ENCODE measurements around the gene RBBP5.

RBBP5 gene

DNA sequence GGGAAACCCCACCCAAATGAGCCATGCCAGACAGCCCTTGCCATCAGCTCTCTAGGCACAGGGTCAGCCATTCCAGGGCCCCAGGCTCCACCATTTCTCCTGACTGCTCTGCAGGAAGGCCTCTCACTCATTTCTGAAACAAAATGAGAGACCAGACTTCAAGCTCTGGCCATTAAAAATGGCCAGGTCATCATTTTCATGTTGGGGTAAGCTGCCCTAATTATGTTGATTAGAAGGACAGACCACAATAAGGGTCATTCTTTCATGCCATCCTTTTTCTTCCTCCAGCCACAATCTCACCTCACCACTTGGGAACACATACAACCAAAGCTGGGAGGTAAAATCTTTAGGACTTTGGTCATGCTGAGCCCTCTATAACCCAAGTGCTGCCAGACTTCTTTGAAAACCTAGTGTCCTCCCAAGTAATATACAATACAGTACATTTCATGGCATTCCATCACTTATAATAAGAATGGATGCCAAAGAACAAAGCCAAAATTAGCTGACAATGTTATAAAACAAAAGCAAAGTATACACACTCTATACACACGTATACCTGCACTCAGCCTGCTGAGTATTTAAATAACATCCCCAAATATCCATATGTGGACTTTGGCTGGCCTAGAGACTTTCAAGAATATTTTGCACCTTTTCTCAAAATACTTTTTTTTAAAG lies 22.4 kb upstream of the RBBP5 start:
- no peak overlapping the region for H3K27ac ChIP-seq
- TF ChIP-seq, protein P1, sequence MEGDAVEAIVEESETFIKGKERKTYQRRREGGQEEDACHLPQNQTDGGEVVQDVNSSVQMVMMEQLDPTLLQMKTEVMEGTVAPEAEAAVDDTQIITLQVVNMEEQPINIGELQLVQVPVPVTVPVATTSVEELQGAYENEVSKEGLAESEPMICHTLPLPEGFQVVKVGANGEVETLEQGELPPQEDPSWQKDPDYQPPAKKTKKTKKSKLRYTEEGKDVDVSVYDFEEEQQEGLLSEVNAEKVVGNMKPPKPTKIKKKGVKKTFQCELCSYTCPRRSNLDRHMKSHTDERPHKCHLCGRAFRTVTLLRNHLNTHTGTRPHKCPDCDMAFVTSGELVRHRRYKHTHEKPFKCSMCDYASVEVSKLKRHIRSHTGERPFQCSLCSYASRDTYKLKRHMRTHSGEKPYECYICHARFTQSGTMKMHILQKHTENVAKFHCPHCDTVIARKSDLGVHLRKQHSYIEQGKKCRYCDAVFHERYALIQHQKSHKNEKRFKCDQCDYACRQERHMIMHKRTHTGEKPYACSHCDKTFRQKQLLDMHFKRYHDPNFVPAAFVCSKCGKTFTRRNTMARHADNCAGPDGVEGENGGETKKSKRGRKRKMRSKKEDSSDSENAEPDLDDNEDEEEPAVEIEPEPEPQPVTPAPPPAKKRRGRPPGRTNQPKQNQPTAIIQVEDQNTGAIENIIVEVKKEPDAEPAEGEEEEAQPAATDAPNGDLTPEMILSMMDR (conservative IDR thresholded peaks at IDR 0.05; ENCODE audit: low read depth, low read length), result no peak
- peaks cover 12% of the 10 kb centered on the region for H3K4me1 ChIP-seq (ENCODE audit: low read depth, poor library complexity, severe bottlenecking)
- H3K4me2 ChIP-seq, result no peak overlapping the region
- no peaks in the 10 kb centered on the region for H3K36me3 ChIP-seq (ENCODE audit: insufficient read depth)
- no peaks in the 10 kb centered on the region for H3K27me3 ChIP-seq (ENCODE audit: insufficient read depth, low read depth)
- H4K20me1 ChIP-seq (ENCODE audit: insufficient read depth), result no peaks in the 10 kb centered on the region
- H3K4me3 ChIP-seq (IDR thresholded peaks at IDR 0.05; ENCODE audit: insufficient read depth, low read depth, low read length), result no peak overlapping the region
- no peak overlapping the region for H3K9ac ChIP-seq
- no peak overlapping the region for H2AFZ ChIP-seq (ENCODE audit: low read depth)
- H3K79me2 ChIP-seq (ENCODE audit: insufficient read depth, low read depth), result no peaks in the 10 kb centered on the region

DNA sequence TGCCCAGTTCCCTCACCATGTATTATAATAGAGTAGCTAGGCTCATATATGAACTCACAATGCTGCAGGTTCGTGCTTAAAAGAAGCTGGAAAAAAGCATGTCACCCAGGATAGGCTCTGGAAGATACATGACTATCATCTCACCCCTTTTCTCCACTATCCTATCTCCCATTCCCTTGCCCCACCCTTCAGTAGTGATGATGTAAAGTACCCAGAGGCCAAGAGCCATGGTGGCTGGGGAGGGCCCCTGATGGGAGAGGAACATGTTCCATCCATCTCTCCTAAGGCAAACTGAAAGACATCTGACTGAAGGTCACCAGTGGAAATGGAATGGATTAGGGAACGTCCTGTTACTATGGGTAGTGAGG lies 20.3 kb upstream of the RBBP5 start:
- TF ChIP-seq, protein P1 (conservative IDR thresholded peaks at IDR 0.05; ENCODE audit: low read depth, low read length), result no peak

DNA sequence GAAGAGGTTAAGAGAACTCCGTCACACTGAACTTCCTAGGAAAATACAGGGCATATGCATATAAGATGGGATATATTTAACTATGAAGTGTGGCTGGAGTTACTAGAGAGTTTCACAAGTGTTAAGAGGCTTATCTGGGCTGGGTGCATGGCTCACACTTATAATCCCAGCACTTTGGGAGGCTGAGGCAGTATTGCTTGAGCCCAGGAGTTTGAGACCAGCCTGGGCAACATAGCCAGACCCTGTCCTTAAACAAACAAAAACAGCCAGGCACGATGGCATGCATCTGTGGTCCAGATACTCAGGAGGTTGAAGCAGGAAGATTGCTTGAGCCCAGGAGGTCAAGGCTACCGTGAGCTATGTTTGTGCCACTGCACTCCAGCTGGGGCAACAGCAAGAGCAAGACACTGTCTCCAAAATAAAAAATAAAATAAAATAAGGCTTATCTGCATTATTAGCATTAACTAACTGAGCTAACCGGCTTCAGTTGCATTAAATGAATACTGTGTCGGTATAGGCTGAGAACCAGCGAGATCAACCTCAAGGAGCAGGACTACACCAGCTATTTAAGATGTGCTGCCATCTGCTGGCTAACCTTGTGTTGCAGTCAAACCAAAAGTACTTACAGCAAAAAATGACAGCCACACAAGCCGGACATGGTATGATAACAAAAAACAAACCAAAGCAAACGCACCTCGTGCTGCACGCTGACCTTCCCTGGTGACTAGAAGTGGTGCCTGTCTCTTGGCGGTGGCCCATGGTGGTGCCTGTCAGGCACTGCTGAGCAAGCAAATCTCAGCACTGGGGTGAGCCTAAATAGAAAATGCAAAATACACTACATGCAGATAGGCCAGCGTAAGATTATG lies 19.7 kb upstream of the RBBP5 start:
- TF ChIP-seq, protein P1 (conservative IDR thresholded peaks at IDR 0.05; ENCODE audit: low read depth, low read length), result peak; percentile 97
- Histone ChIP-seq H2AFZ (ENCODE audit: low read depth) (peak overlapping the region; percentile 42; the same call in 1 of the 2 replicates), H3K27me3 (ENCODE audit: insufficient read depth, low read depth) (no peaks in the 10 kb centered on the region), H3K27ac (no peak overlapping the region), H3K36me3 (ENCODE audit: insufficient read depth) (no peaks in the 10 kb centered on the region), H3K4me2 (peak overlapping the region; percentile 74), H3K4me3 (IDR thresholded peaks at IDR 0.05; ENCODE audit: insufficient read depth, low read depth, low read length) (peak overlapping the region; percentile 65), H4K20me1 (ENCODE audit: insufficient read depth) (no peaks in the 10 kb centered on the region), H3K4me1 (ENCODE audit: low read depth, poor library complexity, severe bottlenecking) (peaks cover 12% of the 10 kb centered on the region), H3K9ac (no peak overlapping the region), H3K79me2 (ENCODE audit: insufficient read depth, low read depth) (no peaks in the 10 kb centered on the region)

More for the DNA sequence above, 20.3 kb upstream of the RBBP5 start:
- Histone ChIP-seq H4K20me1 (ENCODE audit: insufficient read depth) (no peaks in the 10 kb centered on the region), H3K9ac (no peak overlapping the region), H3K27me3 (ENCODE audit: insufficient read depth, low read depth) (no peaks in the 10 kb centered on the region), H3K27ac (no peak overlapping the region), H3K79me2 (ENCODE audit: insufficient read depth, low read depth) (no peaks in the 10 kb centered on the region), H3K4me3 (IDR thresholded peaks at IDR 0.05; ENCODE audit: insufficient read depth, low read depth, low read length) (peak overlapping the region; percentile 65), H3K4me1 (ENCODE audit: low read depth, poor library complexity, severe bottlenecking) (peaks cover 12% of the 10 kb centered on the region), H3K4me2 (peak overlapping the region; percentile 74), H3K36me3 (ENCODE audit: insufficient read depth) (no peaks in the 10 kb centered on the region), H2AFZ (ENCODE audit: low read depth) (peak overlapping the region; percentile 42; the same call in 1 of the 2 replicates)

DNA sequence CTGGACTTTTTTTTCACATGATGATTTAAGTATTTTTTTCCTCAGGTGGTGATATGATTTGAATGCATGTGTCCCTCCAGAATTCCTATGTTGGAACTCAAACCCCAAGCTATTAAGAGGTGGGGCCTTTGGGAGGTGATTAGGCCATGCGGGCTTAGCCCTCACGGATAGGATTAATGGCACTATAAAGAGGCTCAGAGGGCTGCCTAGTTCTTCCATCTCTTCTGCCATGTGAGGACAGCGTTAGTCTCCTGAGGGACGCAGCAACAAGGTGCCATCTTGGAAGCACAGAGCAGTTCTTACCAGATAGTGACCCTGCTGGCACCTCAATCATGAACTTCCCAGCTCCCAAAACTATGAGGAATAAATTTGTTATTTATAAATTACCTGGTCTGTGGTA lies 18.3 kb upstream of the RBBP5 start:
- Histone ChIP-seq H4K20me1 (ENCODE audit: insufficient read depth) (no peaks in the 10 kb centered on the region), H2AFZ (ENCODE audit: low read depth) (no peak overlapping the region), H3K4me3 (IDR thresholded peaks at IDR 0.05; ENCODE audit: insufficient read depth, low read depth, low read length) (no peak overlapping the region), H3K36me3 (ENCODE audit: insufficient read depth) (no peaks in the 10 kb centered on the region), H3K9ac (no peak overlapping the region), H3K4me1 (ENCODE audit: low read depth, poor library complexity, severe bottlenecking) (peaks cover 20% of the 10 kb centered on the region), H3K79me2 (ENCODE audit: insufficient read depth, low read depth) (no peaks in the 10 kb centered on the region), H3K27me3 (ENCODE audit: insufficient read depth, low read depth) (no peaks in the 10 kb centered on the region), H3K27ac (no peak overlapping the region), H3K4me2 (no peak overlapping the region)
- TF ChIP-seq, protein P1 (conservative IDR thresholded peaks at IDR 0.05; ENCODE audit: low read depth, low read length), result no peak
